Neural crest cell (in vitro differentiated cells): Measurements from ENCODE around the gene MATCAP1. TPM values are rescaled to one million over a fixed set of nuclear protein-coding genes. Genes with fewer than 3 reads are reported as not detected.

ENCODE experiments used
- DNase-seq: peaks from one replicate; pipeline ENCODE4 v3.0.0; 2021; ENCODE audit warnings: low read depth, mixed read lengths, low spot score
- H3K27ac Mint-ChIP-seq: one replicate; pipeline ENCODE4 v1.8.0; 2021; ENCODE audit warnings: mild to moderate bottlenecking, mixed read lengths; ENCODE audit not compliant: unreplicated experiment
- H3K27me3 Mint-ChIP-seq: 2 replicates; pipeline ENCODE4 v1.8.0; 2021; ENCODE audit warnings: low read depth, mild to moderate bottlenecking, mixed read lengths
- H3K36me3 Mint-ChIP-seq: 2 replicates; pipeline ENCODE4 v1.8.0; 2021; ENCODE audit warnings: low read depth, mild to moderate bottlenecking, mixed read lengths
- H3K4me1 Mint-ChIP-seq: 2 replicates; pipeline ENCODE4 v1.8.0; 2021; ENCODE audit warnings: mixed read lengths
- H3K4me3 Mint-ChIP-seq: one replicate; pipeline ENCODE4 v1.8.0; 2021; ENCODE audit warnings: mild to moderate bottlenecking, mixed read lengths
- H3K9me3 Mint-ChIP-seq: 2 replicates; pipeline ENCODE4 v1.8.0; 2021; ENCODE audit warnings: mixed read lengths
- CTCF ChIP-seq: fragments of 200-600 bp; sonication (generic); conservative IDR thresholded peaks from 2 replicates; pipeline ENCODE4 v1.5.0; 2021; ENCODE audit warnings: antibody characterized with exemption, mild to moderate bottlenecking
- total RNA-seq: library from RNA; stranded (reverse); gene quantifications from 2 replicates; pipeline ENCODE4 v1.2.1, GENCODE V29; 2021

The MATCAP1 gene
- total RNA-seq, 1 donor from 2014 or later = 97.7 TPM

- Mint-ChIP-seq H3K36me3 (no peaks in the 10 kb centered on the region), H3K27ac (no peak overlapping the region), H3K27me3 (peaks cover 92% of the 10 kb centered on the region), H3K4me3 (peak overlapping the region; percentile 67), H3K9me3 (no peaks in the 10 kb centered on the region), H3K4me1 (peaks cover 12% of the 10 kb centered on the region)
- peak; percentile 95 for TF ChIP-seq CTCF
- DNase-seq = peak; percentile 84
These were observed 28.2 kb downstream of the MATCAP1 start for GRCh38 chr16:67155295-67156142.

GRCh38 chr16:67154578-67155294, 29.0 kb downstream of the MATCAP1 start:
- no peak for DNase-seq
- no peak for TF ChIP-seq CTCF
- H3K9me3 Mint-ChIP-seq = no peaks in the 10 kb centered on the region
- H3K4me3 Mint-ChIP-seq = no peak overlapping the region
- peaks cover 84% of the 10 kb centered on the region for H3K27me3 Mint-ChIP-seq
- peaks cover 12% of the 10 kb centered on the region for H3K4me1 Mint-ChIP-seq
- no peaks in the 10 kb centered on the region for H3K36me3 Mint-ChIP-seq
- H3K27ac Mint-ChIP-seq = no peak overlapping the region

GRCh38 chr16:67151431-67152097, 32.2 kb downstream of the MATCAP1 start:
- Mint-ChIP-seq H3K27ac (no peak overlapping the region), H3K4me1 (peaks cover 4% of the 10 kb centered on the region), H3K9me3 (no peaks in the 10 kb centered on the region), H3K36me3 (peaks cover 10% of the 10 kb centered on the region), H3K4me3 (peak overlapping the region; percentile 84), H3K27me3 (peaks cover 59% of the 10 kb centered on the region)
- TF ChIP-seq CTCF = peak; percentile 13
- DNase-seq = no peak

GRCh38 chr16:67150833-67151396, 32.8 kb downstream of the MATCAP1 start, which contains the start of gene B3GNT9:
TSS of gene B3GNT9 (minus strand) at chr16:67150998. CDS start at chr16:67150485, 513 bp downstream.
- H3K27me3 Mint-ChIP-seq = peaks cover 53% of the 10 kb centered on the region

More at GRCh38 chr16:67150833-67151396, 32.8 kb downstream of the MATCAP1 start, which contains the start of gene B3GNT9:
- peak; percentile 52 for DNase-seq
- TF ChIP-seq CTCF = no peak
- peaks cover 10% of the 10 kb centered on the region for H3K36me3 Mint-ChIP-seq
- H3K4me1 Mint-ChIP-seq = peaks cover 4% of the 10 kb centered on the region
- no peak within 1 kb of the TSS for H3K27ac Mint-ChIP-seq
- H3K9me3 Mint-ChIP-seq = no peaks in the 10 kb centered on the region
- H3K4me3 Mint-ChIP-seq = peak within 1 kb of the TSS; percentile 84
